IMR-90 (cell line): Measurements from ENCODE around the gene MAP3K7CL. TPM values are rescaled to one million over a fixed set of nuclear protein-coding genes. Genes with fewer than 3 reads are reported as not detected.

Experiments used
- ATAC-seq: fragments of 200-7000 bp; cut with Tn5 transposase; 2 replicates; pipeline ENCODE4 v1.9.1; 2020; ENCODE audit warnings: low read depth, mild to moderate bottlenecking, moderate library complexity
- BruUV-seq: library from RNA; stranded (reverse); fragments of 400-500 nt; replicated peaks from 2 replicates; lab custom pipeline; 2021; lab: Mats Ljungman, UMichigan
- CTCF ChIA-PET: fragments of 300-600 bp; formaldehyde crosslinking; extraction: SDS; loops from one replicate; lab custom pipeline; 2021; ENCODE audit warnings: antibody characterized with exemption; lab: Yijun Ruan, JAX
- POLR2A ChIA-PET: fragments of 300-600 bp; sonication (Branson Sonifier 250); formaldehyde crosslinking; loops from one replicate; lab custom pipeline; 2022; ENCODE audit warnings: antibody characterized with exemption; ENCODE audit not compliant: unreplicated experiment; lab: Charles Lee
- DNase-seq: peaks from one replicate; pipeline ENCODE4 v3.0.0; 2013
- H2AFZ ChIP-seq: replicated peaks from 2 replicates; pipeline ENCODE3; 2013; ENCODE audit warnings: low read length, mild to moderate bottlenecking; ENCODE audit not compliant: poor library complexity
- H2AK5ac ChIP-seq: 2 replicates; pipeline ENCODE4 v1.6.1; 2013; ENCODE audit warnings: low read depth, low read length, inconsistent platforms
- H2AK9ac ChIP-seq: replicated peaks from 2 replicates; pipeline ENCODE3; 2013; ENCODE audit warnings: mild to moderate bottlenecking, low read depth, low read length, moderate library complexity; ENCODE audit not compliant: poor library complexity
- H2BK120ac ChIP-seq: 2 replicates; pipeline ENCODE4 v1.6.1; 2013; ENCODE audit warnings: low read depth, low read length, inconsistent platforms
- H2BK15ac ChIP-seq: 3 replicates; pipeline ENCODE4 v1.6.1; 2013; ENCODE audit warnings: low read depth, low read length, inconsistent platforms
- H2BK20ac ChIP-seq: 2 replicates; pipeline ENCODE4 v1.6.1; 2013; ENCODE audit warnings: low read depth, mild to moderate bottlenecking, inconsistent platforms, low read length, moderate library complexity
- H2BK5ac ChIP-seq: 2 replicates; pipeline ENCODE4 v1.6.1; 2013; ENCODE audit warnings: mild to moderate bottlenecking, low read depth, low read length, inconsistent platforms; ENCODE audit not compliant: poor library complexity, severe bottlenecking
- H3K14ac ChIP-seq: replicated peaks from 2 replicates; pipeline ENCODE4 v1.6.1; 2013; ENCODE audit warnings: low read depth, low read length, inconsistent platforms
- H3K18ac ChIP-seq: 2 replicates; pipeline ENCODE4 v1.6.1; 2013; ENCODE audit warnings: low read depth, low read length, control low read depth
- H3K23ac ChIP-seq: 2 replicates; pipeline ENCODE4 v1.6.1; 2013; ENCODE audit warnings: low read depth, low read length, inconsistent platforms
- H3K27ac ChIP-seq: 2 replicates; pipeline ENCODE4 v1.5.1; 2013; ENCODE audit warnings: mild to moderate bottlenecking, control low read depth, low read length; ENCODE audit not compliant: insufficient read depth
- H3K27me3 ChIP-seq: 2 replicates; pipeline ENCODE4 v1.6.1; 2013; ENCODE audit warnings: low read length; ENCODE audit not compliant: control insufficient read depth, insufficient read depth
- H3K36me3 ChIP-seq: 2 replicates; pipeline ENCODE4 v1.6.1; 2013; ENCODE audit warnings: low read length, mixed read lengths; ENCODE audit not compliant: control insufficient read depth, insufficient read depth
- H3K4ac ChIP-seq: 2 replicates; pipeline ENCODE4 v1.6.1; 2013; ENCODE audit warnings: low read depth, low read length, inconsistent platforms
- H3K4me1 ChIP-seq: 2 replicates; pipeline ENCODE4 v1.6.1; 2013; ENCODE audit warnings: low read length, mixed read lengths; ENCODE audit not compliant: control insufficient read depth, insufficient read depth
- H3K4me2 ChIP-seq: 2 replicates; pipeline ENCODE4 v1.6.1; 2013; ENCODE audit warnings: low read depth, mild to moderate bottlenecking, control low read depth, low read length, moderate library complexity
- H3K4me3 ChIP-seq: 2 replicates; pipeline ENCODE4 v1.5.1; 2013; ENCODE audit warnings: low read depth, mild to moderate bottlenecking, control low read depth, low read length, moderate library complexity; ENCODE audit not compliant: insufficient read depth
- H3K56ac ChIP-seq: 2 replicates; pipeline ENCODE4 v1.6.1; 2013; ENCODE audit warnings: low read length, inconsistent platforms; ENCODE audit not compliant: insufficient read depth; ENCODE audit errors: extremely low read depth
- H3K79me1 ChIP-seq, 2 experiments: 2 replicates each; pipeline ENCODE4 v1.6.1; 2013; ENCODE audit warnings: low read length in 2 of 2, inconsistent platforms in 1 of 2, low read depth in 1 of 2
- H3K9ac ChIP-seq: 2 replicates; pipeline ENCODE4 v1.6.1; 2013; ENCODE audit warnings: low read depth, low read length, control low read depth
- H3K9me1 ChIP-seq: 2 replicates; pipeline ENCODE4 v1.6.1; 2013; ENCODE audit warnings: low read length, inconsistent platforms; ENCODE audit not compliant: insufficient read depth
- H3K9me3 ChIP-seq: 2 replicates; pipeline ENCODE4 v1.6.1; 2013; ENCODE audit warnings: low read length; ENCODE audit not compliant: control insufficient read depth, insufficient read depth
- H4K20me1 ChIP-seq: 2 replicates; pipeline ENCODE4 v1.6.1; 2013; ENCODE audit warnings: low read length, inconsistent platforms; ENCODE audit not compliant: insufficient read depth
- H4K5ac ChIP-seq: 2 replicates; pipeline ENCODE4 v1.6.1; 2013; ENCODE audit warnings: mild to moderate bottlenecking, low read depth, low read length, control low read depth
- H4K8ac ChIP-seq, 2 experiments: 2 replicates each; pipeline ENCODE4 v1.6.1; 2013; ENCODE audit warnings: low read depth in 2 of 2, low read length in 2 of 2, control low read depth in 1 of 2, inconsistent platforms in 1 of 2
- H4K91ac ChIP-seq: 2 replicates; pipeline ENCODE4 v1.6.1; 2013; ENCODE audit warnings: low read depth, low read length, inconsistent platforms; ENCODE audit not compliant: insufficient read depth
- BHLHE40 ChIP-seq: fragments of 150-350 bp; IDR thresholded peaks from 2 replicates; pipeline ENCODE4 v1.6.1; 2016; ENCODE audit warnings: mild to moderate bottlenecking, low read depth, low read length
- MAFK ChIP-seq: IDR thresholded peaks from 2 replicates; pipeline ENCODE4 v1.6.1; 2012; ENCODE audit warnings: low read depth, low read length, improper control_type of control experiment
- NFE2L2 ChIP-seq: fragments of 150-350 bp; IDR thresholded peaks from 2 replicates; pipeline ENCODE4 v1.6.1; 2016; ENCODE audit warnings: low read depth, mild to moderate bottlenecking, low read length
- dilution Hi-C: fragments of 300-500 bp; cut with HindIII; formaldehyde crosslinking; loops from one replicate; pipeline ENCODE4 v1.14.3; 2018; ENCODE audit warnings: low sequenced_read_pairs; ENCODE audit not compliant: unreplicated experiment
- in situ Hi-C: fragments of 300-500 bp; cut with MboI; formaldehyde crosslinking; loops from 3 replicates; pipeline ENCODE4 v1.14.3; 2019; ENCODE audit warnings: low sequenced_read_pairs, inconsistent platforms, mixed read lengths
- intact Hi-C: fragments of 100-400 bp; cut with micrococcal nuclease; formaldehyde crosslinking; loops from 2 replicates; pipeline ENCODE4 v1.10.0; 2022
- polyA plus RNA-seq, 3 experiments: library from polyadenylated mRNA; depleted of rRNA; stranded (reverse); fragments of >200 nt; gene quantifications; 2 replicates each; pipeline ENCODE4 v1.2.3, GENCODE V29; 2012; ENCODE audit warnings: low replicate concordance in 1 of 3
- total RNA-seq: library from RNA; depleted of rRNA; stranded (reverse); fragments of >200 nt; gene quantifications from 2 replicates; pipeline ENCODE4 v1.2.3, GENCODE V29; 2012

The MAP3K7CL gene
- total and polyA plus RNA-seq, 2 of the 4 experiments (the other 2 are of a cell fraction), result 21.0 to 22.3 TPM

DNA sequence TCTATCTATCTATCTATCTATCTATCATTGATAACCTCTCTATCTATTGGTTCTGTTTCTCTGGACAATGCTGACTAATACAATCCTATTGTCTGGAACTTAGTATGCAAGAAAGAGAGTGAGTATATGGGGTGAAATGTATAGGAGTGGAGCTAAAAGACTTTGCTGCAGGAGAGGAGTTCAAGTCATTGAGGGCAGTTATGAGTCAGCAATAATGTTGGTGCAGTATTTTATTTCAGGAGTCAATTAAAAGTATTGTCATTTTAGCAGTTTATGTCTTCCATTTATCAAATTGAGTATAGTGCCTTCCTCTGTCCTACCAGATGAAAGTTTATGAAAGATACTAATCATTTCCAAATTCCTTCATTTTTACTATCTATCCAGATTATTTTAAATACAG is 55.8 kb downstream of the MAP3K7CL start:
- no TSS peak for BruUV-seq
- Histone ChIP-seq H3K4ac (no peak overlapping the region), H3K9me3 (no peaks in the 10 kb centered on the region), H2AK9ac (no peak overlapping the region), H2BK120ac (peak overlapping the region; percentile 88; the same call in 1 of the 2 replicates), H3K18ac (no peak overlapping the region), H3K4me1 (peaks cover 31% of the 10 kb centered on the region), H4K5ac (no peak overlapping the region), H2BK15ac (peak overlapping the region; percentile 95; the same call in 1 of the 3 replicates), H3K23ac (no peak overlapping the region), H3K27ac (no peak overlapping the region), H3K56ac (no peak overlapping the region), H4K91ac (no peak overlapping the region), H3K14ac (no peak overlapping the region), H3K4me3 (no peak overlapping the region), H3K9ac (no peak overlapping the region), H4K20me1 (no peaks in the 10 kb centered on the region), H2BK5ac (peak overlapping the region; percentile 56), H2AK5ac (no peak overlapping the region), H3K27me3 (no peaks in the 10 kb centered on the region), H2BK20ac (no peak overlapping the region; the same call in 1 of the 2 replicates), H4K8ac (no peak overlapping the region), H3K4me2 (no peak overlapping the region), H2AFZ (no peak overlapping the region), H3K9me1 (peaks cover 19% of the 10 kb centered on the region), H3K36me3 (no peaks in the 10 kb centered on the region), H3K79me1 (peaks cover 5 to 21% of the 10 kb centered on the region in 2 experiments; a peak in 3 of 4 replicates)
- CTCF ChIA-PET, result interaction anchor here (0.6 to 1.2 kb wide), 2 partner anchors 113 to 114 kb away, joined by 3 to 4 read pairs; partner anchors contain the start of gene CCT8
- no peak for DNase-seq
- POLR2A ChIA-PET, result no interaction called here
- intact Hi-C loops, result no loop called here
- peak; percentile 68 for TF ChIP-seq MAFK
- peak; percentile 81 for TF ChIP-seq NFE2L2
- no peak for TF ChIP-seq BHLHE40
- dilution Hi-C loops, result no loop called here
- ATAC-seq, result no peak
- in situ Hi-C loops, result no loop called here
